Measurements from ENCODE around the gene BAIAP2.

DNA sequence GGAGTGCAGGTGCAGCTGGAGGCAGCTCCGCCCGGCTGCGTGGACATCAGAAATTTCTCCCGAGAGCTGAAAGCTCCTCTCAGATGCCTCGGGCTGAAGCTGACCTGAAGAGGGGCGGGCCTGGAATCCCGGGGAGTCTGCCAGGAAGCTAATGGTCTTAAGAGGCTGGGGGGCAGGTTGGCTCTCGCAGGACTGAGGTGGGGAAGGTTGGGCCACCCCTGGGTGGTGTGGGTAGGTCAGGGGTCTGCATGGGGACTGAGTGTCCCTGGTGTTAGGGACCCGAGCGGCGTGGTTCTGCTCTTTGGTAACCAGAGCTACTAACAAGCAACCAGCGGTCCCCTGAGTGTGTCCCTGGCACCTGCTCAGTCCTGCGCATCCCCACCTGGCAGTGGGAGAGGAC lies 39.8 kb upstream of the BAIAP2 start:
- TF ChIP-seq, protein P1, sequence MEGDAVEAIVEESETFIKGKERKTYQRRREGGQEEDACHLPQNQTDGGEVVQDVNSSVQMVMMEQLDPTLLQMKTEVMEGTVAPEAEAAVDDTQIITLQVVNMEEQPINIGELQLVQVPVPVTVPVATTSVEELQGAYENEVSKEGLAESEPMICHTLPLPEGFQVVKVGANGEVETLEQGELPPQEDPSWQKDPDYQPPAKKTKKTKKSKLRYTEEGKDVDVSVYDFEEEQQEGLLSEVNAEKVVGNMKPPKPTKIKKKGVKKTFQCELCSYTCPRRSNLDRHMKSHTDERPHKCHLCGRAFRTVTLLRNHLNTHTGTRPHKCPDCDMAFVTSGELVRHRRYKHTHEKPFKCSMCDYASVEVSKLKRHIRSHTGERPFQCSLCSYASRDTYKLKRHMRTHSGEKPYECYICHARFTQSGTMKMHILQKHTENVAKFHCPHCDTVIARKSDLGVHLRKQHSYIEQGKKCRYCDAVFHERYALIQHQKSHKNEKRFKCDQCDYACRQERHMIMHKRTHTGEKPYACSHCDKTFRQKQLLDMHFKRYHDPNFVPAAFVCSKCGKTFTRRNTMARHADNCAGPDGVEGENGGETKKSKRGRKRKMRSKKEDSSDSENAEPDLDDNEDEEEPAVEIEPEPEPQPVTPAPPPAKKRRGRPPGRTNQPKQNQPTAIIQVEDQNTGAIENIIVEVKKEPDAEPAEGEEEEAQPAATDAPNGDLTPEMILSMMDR (IDR thresholded peaks at IDR 0.05 in 4 of 5, conservative IDR thresholded peaks at IDR 0.05 in 1 of 5): no peak
- TF ChIP-seq POLR2A (IDR thresholded peaks at IDR 0.05): no peak

All from gastrocnemius medialis (tissue), 4 donors.